ENCODE results near the gene CAPS2.

DNA sequence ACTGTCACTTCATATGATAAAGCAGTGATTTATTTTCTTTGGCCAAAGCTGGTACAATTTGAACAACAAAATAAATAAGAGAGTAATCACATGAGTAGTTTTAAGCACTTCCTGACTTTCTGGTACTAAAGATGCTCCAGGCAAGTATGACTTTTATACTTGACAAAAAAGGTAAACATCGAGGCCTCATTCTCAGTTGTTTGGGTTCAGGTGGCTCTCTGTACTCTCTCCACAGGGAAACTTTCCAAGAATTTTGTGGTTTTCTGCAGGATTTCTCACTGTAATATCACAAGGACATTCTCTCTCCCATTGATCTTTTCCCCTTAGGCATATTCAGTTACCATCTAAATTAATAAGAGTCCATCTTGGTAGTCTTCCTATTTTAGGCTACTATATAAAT is 93.9 kb downstream of the CAPS2 start:
- TF ChIP-seq ZNF274 (IDR thresholded peaks at IDR 0.05; ENCODE audit: low read depth, low read length) (no peak), EZH2phosphoT487 (IDR thresholded peaks at IDR 0.05; ENCODE audit: borderline replicate concordance) (no peak), POLR2A (IDR thresholded peaks at IDR 0.05; ENCODE audit: borderline replicate concordance, extremely low read depth, insufficient read depth, insufficient read length) (no peak), YY1 (IDR thresholded peaks at IDR 0.05; ENCODE audit: extremely low read depth, insufficient replicate concordance, low read depth, low read length) (no peak), POLR2AphosphoS5 (IDR thresholded peaks at IDR 0.05; ENCODE audit: low read depth, low read length) (no peak), SIN3A (IDR thresholded peaks at IDR 0.05; ENCODE audit: low read depth) (no peak), EZH2 (IDR thresholded peaks at IDR 0.05) (no peak)
- TF ChIP-seq, protein P1, sequence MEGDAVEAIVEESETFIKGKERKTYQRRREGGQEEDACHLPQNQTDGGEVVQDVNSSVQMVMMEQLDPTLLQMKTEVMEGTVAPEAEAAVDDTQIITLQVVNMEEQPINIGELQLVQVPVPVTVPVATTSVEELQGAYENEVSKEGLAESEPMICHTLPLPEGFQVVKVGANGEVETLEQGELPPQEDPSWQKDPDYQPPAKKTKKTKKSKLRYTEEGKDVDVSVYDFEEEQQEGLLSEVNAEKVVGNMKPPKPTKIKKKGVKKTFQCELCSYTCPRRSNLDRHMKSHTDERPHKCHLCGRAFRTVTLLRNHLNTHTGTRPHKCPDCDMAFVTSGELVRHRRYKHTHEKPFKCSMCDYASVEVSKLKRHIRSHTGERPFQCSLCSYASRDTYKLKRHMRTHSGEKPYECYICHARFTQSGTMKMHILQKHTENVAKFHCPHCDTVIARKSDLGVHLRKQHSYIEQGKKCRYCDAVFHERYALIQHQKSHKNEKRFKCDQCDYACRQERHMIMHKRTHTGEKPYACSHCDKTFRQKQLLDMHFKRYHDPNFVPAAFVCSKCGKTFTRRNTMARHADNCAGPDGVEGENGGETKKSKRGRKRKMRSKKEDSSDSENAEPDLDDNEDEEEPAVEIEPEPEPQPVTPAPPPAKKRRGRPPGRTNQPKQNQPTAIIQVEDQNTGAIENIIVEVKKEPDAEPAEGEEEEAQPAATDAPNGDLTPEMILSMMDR (IDR thresholded peaks at IDR 0.05 in 2 of 3, conservative IDR thresholded peaks at IDR 0.05 in 1 of 3; ENCODE audit: borderline replicate concordance in 1 of 3, insufficient read depth in 1 of 3, low read depth in 2 of 3, low read length in 2 of 3): no peak
- TF ChIP-seq, protein P2, sequence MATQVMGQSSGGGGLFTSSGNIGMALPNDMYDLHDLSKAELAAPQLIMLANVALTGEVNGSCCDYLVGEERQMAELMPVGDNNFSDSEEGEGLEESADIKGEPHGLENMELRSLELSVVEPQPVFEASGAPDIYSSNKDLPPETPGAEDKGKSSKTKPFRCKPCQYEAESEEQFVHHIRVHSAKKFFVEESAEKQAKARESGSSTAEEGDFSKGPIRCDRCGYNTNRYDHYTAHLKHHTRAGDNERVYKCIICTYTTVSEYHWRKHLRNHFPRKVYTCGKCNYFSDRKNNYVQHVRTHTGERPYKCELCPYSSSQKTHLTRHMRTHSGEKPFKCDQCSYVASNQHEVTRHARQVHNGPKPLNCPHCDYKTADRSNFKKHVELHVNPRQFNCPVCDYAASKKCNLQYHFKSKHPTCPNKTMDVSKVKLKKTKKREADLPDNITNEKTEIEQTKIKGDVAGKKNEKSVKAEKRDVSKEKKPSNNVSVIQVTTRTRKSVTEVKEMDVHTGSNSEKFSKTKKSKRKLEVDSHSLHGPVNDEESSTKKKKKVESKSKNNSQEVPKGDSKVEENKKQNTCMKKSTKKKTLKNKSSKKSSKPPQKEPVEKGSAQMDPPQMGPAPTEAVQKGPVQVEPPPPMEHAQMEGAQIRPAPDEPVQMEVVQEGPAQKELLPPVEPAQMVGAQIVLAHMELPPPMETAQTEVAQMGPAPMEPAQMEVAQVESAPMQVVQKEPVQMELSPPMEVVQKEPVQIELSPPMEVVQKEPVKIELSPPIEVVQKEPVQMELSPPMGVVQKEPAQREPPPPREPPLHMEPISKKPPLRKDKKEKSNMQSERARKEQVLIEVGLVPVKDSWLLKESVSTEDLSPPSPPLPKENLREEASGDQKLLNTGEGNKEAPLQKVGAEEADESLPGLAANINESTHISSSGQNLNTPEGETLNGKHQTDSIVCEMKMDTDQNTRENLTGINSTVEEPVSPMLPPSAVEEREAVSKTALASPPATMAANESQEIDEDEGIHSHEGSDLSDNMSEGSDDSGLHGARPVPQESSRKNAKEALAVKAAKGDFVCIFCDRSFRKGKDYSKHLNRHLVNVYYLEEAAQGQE (IDR thresholded peaks at IDR 0.05; ENCODE audit: low read depth): no peak
